Kidney (tissue), 11 donors: ENCODE results near the gene TSC2. TPM values are rescaled to one million over a fixed set of nuclear protein-coding genes. Genes with fewer than 3 reads are reported as not detected.
"Not testable (repeated sequence)": the region's sequence is repeated elsewhere in the genome, so short reads cannot be mapped to it uniquely, and the experiment has no call there.

Source experiments
- DNase-seq, 5 donors: peaks; one replicate each; pipeline ENCODE4 v3.0.0-alpha.2; 2013 to 2020
- FAIRE-seq: peaks from 2 replicates; lab custom pipeline; 2012; peaks lifted over from hg19 to GRCh38; lab: Jason Lieb, UNC
- H3K27ac ChIP-seq, 2 donors: one replicate each; pipeline ENCODE4 v1.7.0; 2013; ENCODE audit warnings: low read depth in 2 of 2, low read length in 2 of 2, inconsistent platforms in 1 of 2
- H3K27me3 ChIP-seq: one replicate; pipeline ENCODE4 v1.7.1; 2013; ENCODE audit warnings: low read length, inconsistent platforms; ENCODE audit not compliant: control insufficient read depth, insufficient read depth
- H3K36me3 ChIP-seq, 3 donors: one replicate each; pipeline versions ENCODE4 v1.7.0 to v1.7.1; 2013; ENCODE audit warnings: low read length in 3 of 3, control low read depth in 1 of 3, inconsistent platforms in 1 of 3; ENCODE audit not compliant: insufficient read depth in 3 of 3, control insufficient read depth in 2 of 3
- H3K4me1 ChIP-seq, 3 donors: one replicate each; pipeline versions ENCODE4 v1.7.0 to v1.7.1; 2013; ENCODE audit warnings: low read length in 3 of 3, inconsistent platforms in 1 of 3, low read depth in 1 of 3; ENCODE audit not compliant: control insufficient read depth in 2 of 3, insufficient read depth in 2 of 3
- H3K4me3 ChIP-seq, 3 donors: one replicate each; pipeline versions ENCODE4 v1.7.0 to v1.8.1; 2013; ENCODE audit warnings: low read length in 3 of 3, control low read depth in 1 of 3, inconsistent platforms in 1 of 3
- H3K9ac ChIP-seq, 3 donors: one replicate each; pipeline versions ENCODE4 v1.7.0 to v1.7.1; 2013; ENCODE audit warnings: low read length in 3 of 3, control low read depth in 1 of 3, inconsistent platforms in 1 of 3
- H3K9me3 ChIP-seq, 3 donors: one replicate each; pipeline versions ENCODE4 v1.7.0 to v1.7.1; 2013; ENCODE audit warnings: low read length in 3 of 3, control low read depth in 1 of 3, inconsistent platforms in 1 of 3; ENCODE audit not compliant: control insufficient read depth in 2 of 3, insufficient read depth in 1 of 3
- intact Hi-C: fragments of 100-400 bp; cut with DNase I; formaldehyde crosslinking; loops from one replicate; pipeline ENCODE4 v1.11.1; 2022
- microRNA-seq: library from miRNA; unstranded; fragments of <30 nt; microRNA quantifications from one replicate; pipeline ENCODE4 v1.2.0, GENCODE V29; 2020
- polyA plus RNA-seq: library from polyadenylated mRNA; stranded (reverse); fragments of 350-450 nt; fragmentation: Illumina TruSeq; extraction: RNeasy Lipid Tissue Mini Kit (QIAGEN cat#74804); gene quantifications from one replicate; pipeline ENCODE4 v1.2.3, GENCODE V29; 2014; ENCODE audit warnings: low read depth, low replicate concordance; ENCODE audit not compliant: insufficient read depth
- total RNA-seq: library from RNA; stranded (reverse); fragmentation: NEBNext Ultra II Directional; extraction: Animal tissue kit (Norgen Biotek cat#: 25700); gene quantifications from one replicate; pipeline ENCODE4 v1.2.1, GENCODE V29; 2021
- donor health status: control.
- donor health status: control.
- donor health status: DM: yes; HTN: yes; CAD: no.
- donor health status: Normal renal cell carcinoma (clear cell type).

The TSC2 gene
- total and polyA plus RNA-seq, 2 donors from 2014 or later = 40.0 to 151 TPM

- H3K9me3 ChIP-seq, H3K9ac ChIP-seq, H3K36me3 ChIP-seq, H3K4me1 ChIP-seq, H3K27ac ChIP-seq, intact Hi-C loops, H3K27me3 ChIP-seq: not testable (repeated sequence)
- peak; percentile 94 for FAIRE-seq
- peak within 1 kb of the TSS in 2 of 3 donors; percentile 21 to 30 for H3K4me3 ChIP-seq
- DNase-seq = peak; percentile 91 to 99 (median 94)
These were observed 88.1 kb downstream of the TSC2 start, which contains the start of gene PKD1 for GRCh38 chr16:2135770-2136490. PKD1 (minus strand) TSS chr16:2135898; CDS start chr16:2135689, 209 bp downstream.

Small RNAs within 50 kb of the gene (microRNA-seq; reads per million reads assigned to microRNA genes)
- not detected for gene MIR1225
- gene MIR3180-5 = not detected
- not detected for gene MIR4516
- gene MIR6511B1 = not detected

Other genes starting within 250 kb of the TSC2 start
- gene HAGH, start 221.2 kb upstream of the TSC2 start, total RNA-seq = 48.1 TPM
- gene HAGH, start 221.2 kb upstream of the TSC2 start, polyA plus RNA-seq = 258 TPM
- gene FAHD1, start 220.8 kb upstream of the TSC2 start, total RNA-seq = 36.4 TPM
- 108 TPM for gene FAHD1, start 220.8 kb upstream of the TSC2 start, polyA plus RNA-seq
- gene MEIOB, start 175.8 kb upstream of the TSC2 start, total RNA-seq = 0.16 TPM
- 1.4 TPM for gene MEIOB, start 175.8 kb upstream of the TSC2 start, polyA plus RNA-seq
- 0.19 TPM for gene HS3ST6, start 129.6 kb upstream of the TSC2 start, total RNA-seq
- 0.73 TPM for gene HS3ST6, start 129.6 kb upstream of the TSC2 start, polyA plus RNA-seq
- 32.0 TPM for gene MSRB1, start 104.8 kb upstream of the TSC2 start, total RNA-seq
- 189 TPM for gene MSRB1, start 104.8 kb upstream of the TSC2 start, polyA plus RNA-seq
- not detected for gene RPL3L, start 93.3 kb upstream of the TSC2 start, total RNA-seq
- not detected for gene RPL3L, start 93.3 kb upstream of the TSC2 start, polyA plus RNA-seq
- 123 TPM for gene NDUFB10, start 88.4 kb upstream of the TSC2 start, total RNA-seq
- gene NDUFB10, start 88.4 kb upstream of the TSC2 start, polyA plus RNA-seq = 432 TPM
- gene RPS2, start 83.2 kb upstream of the TSC2 start, total RNA-seq = 1,550 TPM
- gene RPS2, start 83.2 kb upstream of the TSC2 start, polyA plus RNA-seq = 2,018 TPM
- not detected for gene RNF151, start 81.1 kb upstream of the TSC2 start, total RNA-seq
- gene RNF151, start 81.1 kb upstream of the TSC2 start, polyA plus RNA-seq = not detected
- gene TBL3, start 75.9 kb upstream of the TSC2 start, total RNA-seq = 33.3 TPM
- 38.5 TPM for gene TBL3, start 75.9 kb upstream of the TSC2 start, polyA plus RNA-seq
- 0.57 TPM for gene NOXO1, start 66.5 kb upstream of the TSC2 start, total RNA-seq
- 0.58 TPM for gene NOXO1, start 66.5 kb upstream of the TSC2 start, polyA plus RNA-seq
- 25.0 TPM for gene GFER, start 63.8 kb upstream of the TSC2 start, total RNA-seq
- gene GFER, start 63.8 kb upstream of the TSC2 start, polyA plus RNA-seq = 45.6 TPM
- gene SYNGR3, start 58.0 kb upstream of the TSC2 start, total RNA-seq = 2.2 TPM
- gene SYNGR3, start 58.0 kb upstream of the TSC2 start, polyA plus RNA-seq = 4.6 TPM
- 34.9 TPM for gene ZNF598, start 38.2 kb upstream of the TSC2 start, total RNA-seq
- 14.3 TPM for gene ZNF598, start 38.2 kb upstream of the TSC2 start, polyA plus RNA-seq
- not detected for gene NPW, start 28.2 kb upstream of the TSC2 start, total RNA-seq
- not detected for gene NPW, start 28.2 kb upstream of the TSC2 start, polyA plus RNA-seq
- 238 TPM for gene NHERF2, start 21.1 kb upstream of the TSC2 start, total RNA-seq
- 405 TPM for gene NHERF2, start 21.1 kb upstream of the TSC2 start, polyA plus RNA-seq
- 15.3 TPM for gene NTHL1, start 151 bp upstream of the TSC2 start, total RNA-seq
- gene NTHL1, start 151 bp upstream of the TSC2 start, polyA plus RNA-seq = 36.0 TPM
- gene PKD1, start 87.9 kb downstream of the TSC2 start, total RNA-seq = 88.3 TPM
- gene PKD1, start 87.9 kb downstream of the TSC2 start, polyA plus RNA-seq = 16.2 TPM
- gene RAB26, start 100.6 kb downstream of the TSC2 start, total RNA-seq = 1.5 TPM
- 3.0 TPM for gene RAB26, start 100.6 kb downstream of the TSC2 start, polyA plus RNA-seq
- 66.8 TPM for gene TRAF7, start 107.8 kb downstream of the TSC2 start, total RNA-seq
- gene TRAF7, start 107.8 kb downstream of the TSC2 start, polyA plus RNA-seq = 26.1 TPM
- 0.66 TPM for gene CASKIN1, start 148.6 kb downstream of the TSC2 start, total RNA-seq
- gene CASKIN1, start 148.6 kb downstream of the TSC2 start, polyA plus RNA-seq = 0.30 TPM
- gene MLST8, start 157.5 kb downstream of the TSC2 start, total RNA-seq = 34.0 TPM
- gene MLST8, start 157.5 kb downstream of the TSC2 start, polyA plus RNA-seq = 63.3 TPM
- 7.2 TPM for gene BRICD5, start 162.9 kb downstream of the TSC2 start, total RNA-seq
- 8.2 TPM for gene BRICD5, start 162.9 kb downstream of the TSC2 start, polyA plus RNA-seq
- gene PGP, start 166.9 kb downstream of the TSC2 start, total RNA-seq = 13.5 TPM
- gene PGP, start 166.9 kb downstream of the TSC2 start, polyA plus RNA-seq = 21.2 TPM
- 26.0 TPM for gene E4F1, start 175.6 kb downstream of the TSC2 start, total RNA-seq
- gene E4F1, start 175.6 kb downstream of the TSC2 start, polyA plus RNA-seq = 13.6 TPM
- 0.88 TPM for gene DNASE1L2, start 188.5 kb downstream of the TSC2 start, total RNA-seq
- 0.88 TPM for gene DNASE1L2, start 188.5 kb downstream of the TSC2 start, polyA plus RNA-seq
- 98.1 TPM for gene ECI1, start 203.6 kb downstream of the TSC2 start, total RNA-seq
- 233 TPM for gene ECI1, start 203.6 kb downstream of the TSC2 start, polyA plus RNA-seq
- gene RNPS1, start 220.1 kb downstream of the TSC2 start, total RNA-seq = 134 TPM
- 102 TPM for gene RNPS1, start 220.1 kb downstream of the TSC2 start, polyA plus RNA-seq